HCEC 1CT (cell line): Measurements from ENCODE around the gene MRPS16.
"Not testable (repeated sequence)": the region's sequence is repeated elsewhere in the genome, so short reads cannot be mapped to it uniquely, and the experiment has no call there.

Experiments
- DNase-seq: peaks from one replicate; pipeline ENCODE4 v3.0.0-alpha.2; 2017

MRPS16 gene

GRCh38 chr10:73252445-73253224, at the start of gene MRPS16:
Gene MRPS16 (minus strand): TSS chr10:73252644. CDS start chr10:73252482, 162 bp downstream.
- peak; percentile 98 for DNase-seq

- DNase-seq, result no peak
These were observed 44.5 kb upstream of the MRPS16 start for GRCh38 chr10:73296946-73297345.

- DNase-seq, result no peak
These were observed 41.0 kb upstream of the MRPS16 start for GRCh38 chr10:73293461-73293860.

- DNase-seq, result no peak
These were observed 37.5 kb upstream of the MRPS16 start for GRCh38 chr10:73289958-73290357.

GRCh38 chr10:73287441-73287840, 35.0 kb upstream of the MRPS16 start:
- DNase-seq, result no peak

GRCh38 chr10:73281097-73281496, 28.7 kb upstream of the MRPS16 start:
- no peak for DNase-seq

GRCh38 chr10:73264423-73264822, 12.0 kb upstream of the MRPS16 start:
- DNase-seq, result no peak

GRCh38 chr10:73263693-73264347, 11.4 kb upstream of the MRPS16 start:
- DNase-seq, result peak; percentile 57

GRCh38 chr10:73262880-73263555, 10.6 kb upstream of the MRPS16 start:
- DNase-seq, result no peak

- peak; percentile 64 for DNase-seq
These were observed 9.8 kb upstream of the MRPS16 start for GRCh38 chr10:73262105-73262730.

GRCh38 chr10:73261362-73261995, 9.0 kb upstream of the MRPS16 start:
- DNase-seq, result no peak

- DNase-seq, result not testable (repeated sequence)
These were observed 6.2 kb upstream of the MRPS16 start for GRCh38 chr10:73258612-73259011.

- no peak for DNase-seq
These were observed 746 bp upstream of the MRPS16 start for GRCh38 chr10:73253225-73253555.

- DNase-seq, result no peak
These were observed 580 bp downstream of the MRPS16 start for GRCh38 chr10:73251683-73252444.

- DNase-seq, result peak; percentile 59
These were observed 4.2 kb downstream of the MRPS16 start for GRCh38 chr10:73248259-73248724.

- peak; percentile 23 for DNase-seq
These were observed 4.8 kb downstream of the MRPS16 start for GRCh38 chr10:73247509-73248258.

- peak; percentile 93 for DNase-seq
These were observed 5.6 kb downstream of the MRPS16 start, which contains the start of gene DNAJC9 for GRCh38 chr10:73246646-73247508. Gene DNAJC9 (minus strand): TSS chr10:73247255. CDS start chr10:73247189, 66 bp downstream.

- no peak for DNase-seq
These were observed 6.2 kb downstream of the MRPS16 start for GRCh38 chr10:73246322-73246645.

- DNase-seq, result no peak
These were observed 7.5 kb downstream of the MRPS16 start for GRCh38 chr10:73244866-73245477.

GRCh38 chr10:73239908-73240307, 12.5 kb downstream of the MRPS16 start:
- DNase-seq, result no peak
